HG03520 (cell line): Measurements from ENCODE around the gene CXorf58.
"Not testable (repeated sequence)": the region's sequence is repeated elsewhere in the genome, so short reads cannot be mapped to it uniquely, and the experiment has no call there.

Experiments used
- ATAC-seq: cut with Tn5 transposase; IDR thresholded peaks from one replicate; pipeline ENCODE4 v1.9.1; 2021; ENCODE audit warnings: mild to moderate bottlenecking, moderate library complexity; ENCODE audit not compliant: unreplicated experiment

Gene CXorf58

GRCh38 chrX:23907498-23908218, at the start of gene CXorf58, which contains the start of gene APOO:
TSS of gene CXorf58 (plus strand) at chrX:23908006. CDS start at chrX:23910303, 2,297 bp downstream.
TSS of gene APOO (minus strand) at chrX:23907938. CDS start at chrX:23907702, 236 bp downstream.
- ATAC-seq: peak; percentile 89

- not testable (repeated sequence) for ATAC-seq
Observed at GRCh38 chrX:23859238-23859637, 48.6 kb upstream of the CXorf58 start.

- ATAC-seq: no peak
Observed at GRCh38 chrX:23861215-23861896, 46.5 kb upstream of the CXorf58 start.

GRCh38 chrX:23861952-23862351, 45.9 kb upstream of the CXorf58 start:
- not testable (repeated sequence) for ATAC-seq

GRCh38 chrX:23864742-23865326, 43.0 kb upstream of the CXorf58 start:
- ATAC-seq: no peak

GRCh38 chrX:23870041-23870440, 37.8 kb upstream of the CXorf58 start:
- ATAC-seq: no peak

GRCh38 chrX:23871905-23872546, 35.8 kb upstream of the CXorf58 start:
- no peak for ATAC-seq

- no peak for ATAC-seq
Observed at GRCh38 chrX:23879380-23880090, 28.3 kb upstream of the CXorf58 start.

- no peak for ATAC-seq
Observed at GRCh38 chrX:23883737-23884354, 24.0 kb upstream of the CXorf58 start.

GRCh38 chrX:23884427-23885024, 23.3 kb upstream of the CXorf58 start:
- ATAC-seq: no peak

GRCh38 chrX:23885803-23886202, 22.0 kb upstream of the CXorf58 start:
- ATAC-seq: no peak

GRCh38 chrX:23887451-23887850, 20.4 kb upstream of the CXorf58 start:
- no peak for ATAC-seq

- no peak for ATAC-seq
Observed at GRCh38 chrX:23887918-23888317, 19.9 kb upstream of the CXorf58 start.

- ATAC-seq: no peak
Observed at GRCh38 chrX:23888887-23889501, 18.8 kb upstream of the CXorf58 start.

- no peak for ATAC-seq
Observed at GRCh38 chrX:23890933-23891332, 16.9 kb upstream of the CXorf58 start.

- ATAC-seq: not testable (repeated sequence)
Observed at GRCh38 chrX:23894993-23895392, 12.8 kb upstream of the CXorf58 start.

GRCh38 chrX:23896539-23896938, 11.3 kb upstream of the CXorf58 start:
- ATAC-seq: not testable (repeated sequence)

GRCh38 chrX:23896981-23897380, 10.8 kb upstream of the CXorf58 start:
- ATAC-seq: no peak

- no peak for ATAC-seq
Observed at GRCh38 chrX:23898412-23898959, 9.3 kb upstream of the CXorf58 start.
